HEK293 (cell line): Measurements from ENCODE around the gene STXBP5L.

Source experiments
- MYNN ChIP-seq: fragments of 450-650 bp; formaldehyde crosslinking; IDR thresholded peaks from 2 replicates; pipeline ENCODE4 v1.5.1; 2016; ENCODE audit warnings: missing biosample characterization, missing genetic modification characterization, borderline replicate concordance
- ZBTB20 ChIP-seq: fragments of 450-650 bp; formaldehyde crosslinking; IDR thresholded peaks from 2 replicates; pipeline ENCODE4 v1.5.1; 2016; ENCODE audit warnings: missing biosample characterization, missing genetic modification characterization
- ZNF155 ChIP-seq: fragments of 450-650 bp; formaldehyde crosslinking; IDR thresholded peaks from 2 replicates; pipeline ENCODE4 v1.5.1; 2016; ENCODE audit warnings: missing biosample characterization, missing genetic modification characterization
- ZNF274 ChIP-seq, 2 experiments: fragments of 200-500 bp in 1 of 2; fragments of 450-650 bp in 1 of 2; sonication (Bioruptor generic) in 1 of 2; formaldehyde crosslinking in 1 of 2; IDR thresholded peaks; 2 replicates each; pipeline versions ENCODE4 v1.5.1 to v1.6.1; 2014 to 2016; ENCODE audit warnings: borderline replicate concordance in 1 of 2, inconsistent platforms in 1 of 2, low read length in 1 of 2, missing biosample characterization in 1 of 2, missing genetic modification characterization in 1 of 2
- ZNF473 ChIP-seq: fragments of 450-650 bp; formaldehyde crosslinking; IDR thresholded peaks from 2 replicates; pipeline ENCODE4 v1.5.1; 2017; ENCODE audit warnings: missing biosample characterization, missing genetic modification characterization
- ZNF501 ChIP-seq: fragments of 450-650 bp; formaldehyde crosslinking; IDR thresholded peaks from 2 replicates; pipeline ENCODE4 v1.5.1; 2016; ENCODE audit warnings: missing biosample characterization, missing genetic modification characterization
- ZNF670 ChIP-seq: fragments of 450-650 bp; formaldehyde crosslinking; IDR thresholded peaks from 2 replicates; pipeline ENCODE4 v1.5.1; 2016; ENCODE audit warnings: missing biosample characterization, missing genetic modification characterization, low read depth
- ZNF776 ChIP-seq: fragments of 450-650 bp; formaldehyde crosslinking; IDR thresholded peaks from 2 replicates; pipeline ENCODE4 v1.5.0; 2017; ENCODE audit warnings: missing biosample characterization, missing genetic modification characterization, borderline replicate concordance
- ZNF777 ChIP-seq: fragments of 450-650 bp; formaldehyde crosslinking; IDR thresholded peaks from 2 replicates; pipeline ENCODE4 v1.5.1; 2017; ENCODE audit warnings: missing biosample characterization, missing genetic modification characterization, borderline replicate concordance
- ZNF791 ChIP-seq: fragments of 450-650 bp; formaldehyde crosslinking; IDR thresholded peaks from 2 replicates; pipeline ENCODE4 v1.5.1; 2016; ENCODE audit warnings: missing biosample characterization, missing genetic modification characterization
- TF ChIP-seq, protein P1 (sequence below): fragments of 450-650 bp; formaldehyde crosslinking; IDR thresholded peaks from 2 replicates; pipeline ENCODE4 v1.5.1; 2016; ENCODE audit warnings: missing biosample characterization, missing genetic modification characterization
- TF ChIP-seq, protein P2 (sequence below): fragments of 450-650 bp; formaldehyde crosslinking; IDR thresholded peaks from 2 replicates; pipeline ENCODE4 v1.5.1; 2016; ENCODE audit warnings: missing biosample characterization, missing genetic modification characterization
- TF ChIP-seq, protein P3 (sequence below): fragments of 450-650 bp; formaldehyde crosslinking; IDR thresholded peaks from 2 replicates; pipeline ENCODE4 v1.5.1; 2017; ENCODE audit warnings: missing biosample characterization, missing genetic modification characterization
- TF ChIP-seq, protein P4 (sequence below): fragments of 450-650 bp; formaldehyde crosslinking; IDR thresholded peaks from 2 replicates; pipeline ENCODE4 v1.5.1; 2016; ENCODE audit warnings: missing biosample characterization, missing genetic modification characterization

DNA sequence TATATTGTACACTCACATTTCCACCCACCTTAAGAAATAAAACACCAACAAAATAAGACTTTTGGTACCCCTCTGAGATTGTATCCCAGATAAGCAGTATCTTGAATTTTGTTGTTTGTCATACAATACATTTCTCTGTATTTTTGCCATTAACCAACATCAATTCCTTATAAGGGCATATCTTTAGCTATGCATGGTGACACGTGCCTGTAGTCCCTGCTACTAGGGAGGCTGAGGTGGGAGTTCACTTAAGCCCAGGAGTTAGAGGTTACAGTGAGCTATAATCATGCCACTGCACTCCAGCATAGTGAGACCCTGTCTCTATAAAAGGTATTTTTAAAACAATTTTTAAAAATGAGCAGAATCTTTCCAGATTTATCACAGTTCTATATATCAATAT, 32.5 kb upstream of the STXBP5L start:
- TF ChIP-seq, protein P1, sequence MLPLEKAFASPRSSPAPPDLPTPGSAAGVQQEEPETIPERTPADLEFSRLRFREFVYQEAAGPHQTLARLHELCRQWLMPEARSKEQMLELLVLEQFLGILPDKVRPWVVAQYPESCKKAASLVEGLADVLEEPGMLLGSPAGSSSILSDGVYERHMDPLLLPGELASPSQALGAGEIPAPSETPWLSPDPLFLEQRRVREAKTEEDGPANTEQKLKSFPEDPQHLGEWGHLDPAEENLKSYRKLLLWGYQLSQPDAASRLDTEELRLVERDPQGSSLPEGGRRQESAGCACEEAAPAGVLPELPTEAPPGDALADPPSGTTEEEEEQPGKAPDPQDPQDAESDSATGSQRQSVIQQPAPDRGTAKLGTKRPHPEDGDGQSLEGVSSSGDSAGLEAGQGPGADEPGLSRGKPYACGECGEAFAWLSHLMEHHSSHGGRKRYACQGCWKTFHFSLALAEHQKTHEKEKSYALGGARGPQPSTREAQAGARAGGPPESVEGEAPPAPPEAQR (tag by site-specific recombination) = no peak
- TF ChIP-seq ZNF791 = no peak
- TF ChIP-seq, protein P2, sequence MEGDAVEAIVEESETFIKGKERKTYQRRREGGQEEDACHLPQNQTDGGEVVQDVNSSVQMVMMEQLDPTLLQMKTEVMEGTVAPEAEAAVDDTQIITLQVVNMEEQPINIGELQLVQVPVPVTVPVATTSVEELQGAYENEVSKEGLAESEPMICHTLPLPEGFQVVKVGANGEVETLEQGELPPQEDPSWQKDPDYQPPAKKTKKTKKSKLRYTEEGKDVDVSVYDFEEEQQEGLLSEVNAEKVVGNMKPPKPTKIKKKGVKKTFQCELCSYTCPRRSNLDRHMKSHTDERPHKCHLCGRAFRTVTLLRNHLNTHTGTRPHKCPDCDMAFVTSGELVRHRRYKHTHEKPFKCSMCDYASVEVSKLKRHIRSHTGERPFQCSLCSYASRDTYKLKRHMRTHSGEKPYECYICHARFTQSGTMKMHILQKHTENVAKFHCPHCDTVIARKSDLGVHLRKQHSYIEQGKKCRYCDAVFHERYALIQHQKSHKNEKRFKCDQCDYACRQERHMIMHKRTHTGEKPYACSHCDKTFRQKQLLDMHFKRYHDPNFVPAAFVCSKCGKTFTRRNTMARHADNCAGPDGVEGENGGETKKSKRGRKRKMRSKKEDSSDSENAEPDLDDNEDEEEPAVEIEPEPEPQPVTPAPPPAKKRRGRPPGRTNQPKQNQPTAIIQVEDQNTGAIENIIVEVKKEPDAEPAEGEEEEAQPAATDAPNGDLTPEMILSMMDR (tag by site-specific recombination) = no peak
- no peak for TF ChIP-seq MYNN
- no peak for TF ChIP-seq ZNF274 (IDR thresholded peaks at IDR 0.05; ENCODE audit: low read length)
- no peak for TF ChIP-seq ZNF274 (tag by site-specific recombination; IDR thresholded peaks at IDR 0.05; ENCODE audit: borderline replicate concordance)
- TF ChIP-seq ZNF777 (tag by site-specific recombination) = no peak
- no peak for TF ChIP-seq ZNF670 (tag by site-specific recombination)
- no peak for TF ChIP-seq ZNF155 (tag by site-specific recombination)
- TF ChIP-seq ZNF776 (tag by site-specific recombination) = no peak
- TF ChIP-seq, protein P3, sequence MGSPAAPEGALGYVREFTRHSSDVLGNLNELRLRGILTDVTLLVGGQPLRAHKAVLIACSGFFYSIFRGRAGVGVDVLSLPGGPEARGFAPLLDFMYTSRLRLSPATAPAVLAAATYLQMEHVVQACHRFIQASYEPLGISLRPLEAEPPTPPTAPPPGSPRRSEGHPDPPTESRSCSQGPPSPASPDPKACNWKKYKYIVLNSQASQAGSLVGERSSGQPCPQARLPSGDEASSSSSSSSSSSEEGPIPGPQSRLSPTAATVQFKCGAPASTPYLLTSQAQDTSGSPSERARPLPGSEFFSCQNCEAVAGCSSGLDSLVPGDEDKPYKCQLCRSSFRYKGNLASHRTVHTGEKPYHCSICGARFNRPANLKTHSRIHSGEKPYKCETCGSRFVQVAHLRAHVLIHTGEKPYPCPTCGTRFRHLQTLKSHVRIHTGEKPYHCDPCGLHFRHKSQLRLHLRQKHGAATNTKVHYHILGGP (tag by site-specific recombination) = no peak
- TF ChIP-seq, protein P4, sequence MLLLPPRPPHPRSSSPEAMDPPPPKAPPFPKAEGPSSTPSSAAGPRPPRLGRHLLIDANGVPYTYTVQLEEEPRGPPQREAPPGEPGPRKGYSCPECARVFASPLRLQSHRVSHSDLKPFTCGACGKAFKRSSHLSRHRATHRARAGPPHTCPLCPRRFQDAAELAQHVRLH (tag by site-specific recombination) = no peak
- no peak for TF ChIP-seq ZBTB20
- no peak for TF ChIP-seq ZNF473 (tag by site-specific recombination)
- no peak for TF ChIP-seq ZNF501 (tag by site-specific recombination)
